Measurements from ENCODE around the gene SF3B5.
A peak's percentile ranks its signal among the peaks of the same experiment; 100 is the strongest.

Gene SF3B5

DNA sequence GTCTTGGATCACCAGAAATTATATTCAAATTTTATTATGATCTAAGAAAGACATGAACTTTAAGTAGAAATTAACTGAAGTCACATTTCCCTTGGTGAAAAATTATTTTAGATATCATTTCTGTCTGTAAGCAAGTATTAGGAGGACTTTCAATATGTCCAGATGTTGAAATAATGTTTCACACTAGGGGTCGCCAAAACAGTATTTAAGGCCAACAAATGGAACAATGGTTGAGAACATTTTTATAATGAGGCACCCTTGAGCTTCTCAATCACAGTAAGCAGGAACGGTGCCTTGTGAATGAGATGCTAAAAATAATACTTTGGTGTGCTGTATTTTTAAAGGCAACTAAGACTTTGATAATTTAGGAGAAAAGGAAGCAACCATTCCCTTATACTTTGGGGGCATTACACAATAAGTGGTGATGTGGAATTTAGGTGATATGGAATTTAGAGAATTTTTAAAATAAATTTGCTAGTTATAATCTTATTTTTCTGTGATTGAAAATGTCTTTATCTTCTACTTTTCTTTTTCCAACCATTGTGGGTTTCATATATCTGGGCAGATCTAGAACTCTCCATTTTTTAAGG, 9.6 kb upstream of the SF3B5 start:
- peak; percentile 77 for TF ChIP-seq CTCF (conservative IDR thresholded peaks at IDR 0.05)
- H3K27ac ChIP-seq, result no peak overlapping the region

GRCh38 chr6:144104488-144104887, 9.1 kb upstream of the SF3B5 start:
- TF ChIP-seq CTCF (conservative IDR thresholded peaks at IDR 0.05), result no peak
- H3K27ac ChIP-seq, result no peak overlapping the region

- no peak overlapping the region for H3K27ac ChIP-seq
- no peak for TF ChIP-seq CTCF (conservative IDR thresholded peaks at IDR 0.05)
Observed at GRCh38 chr6:144103026-144103563, 7.7 kb upstream of the SF3B5 start.

DNA sequence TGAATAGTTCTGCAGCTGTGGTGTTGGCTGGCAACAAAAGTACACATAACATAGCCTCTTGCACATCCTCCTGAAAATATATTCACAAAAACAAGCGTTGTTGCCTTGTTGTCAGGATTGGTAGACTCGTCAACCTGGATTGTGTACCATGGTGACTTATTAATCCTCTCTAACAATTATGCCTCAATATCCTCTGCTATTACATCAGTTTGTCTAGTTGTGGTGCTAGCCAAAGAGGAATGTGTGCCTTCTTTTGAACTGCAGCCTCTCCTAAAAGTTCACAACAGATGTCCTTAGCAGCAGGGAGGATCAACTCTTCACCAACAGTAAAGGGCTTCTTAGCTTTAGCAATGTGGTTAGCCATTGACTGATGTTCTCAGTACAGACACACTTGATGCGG, 3.6 kb upstream of the SF3B5 start:
- TF ChIP-seq CTCF (conservative IDR thresholded peaks at IDR 0.05), result no peak
- H3K27ac ChIP-seq, result no peak overlapping the region

DNA sequence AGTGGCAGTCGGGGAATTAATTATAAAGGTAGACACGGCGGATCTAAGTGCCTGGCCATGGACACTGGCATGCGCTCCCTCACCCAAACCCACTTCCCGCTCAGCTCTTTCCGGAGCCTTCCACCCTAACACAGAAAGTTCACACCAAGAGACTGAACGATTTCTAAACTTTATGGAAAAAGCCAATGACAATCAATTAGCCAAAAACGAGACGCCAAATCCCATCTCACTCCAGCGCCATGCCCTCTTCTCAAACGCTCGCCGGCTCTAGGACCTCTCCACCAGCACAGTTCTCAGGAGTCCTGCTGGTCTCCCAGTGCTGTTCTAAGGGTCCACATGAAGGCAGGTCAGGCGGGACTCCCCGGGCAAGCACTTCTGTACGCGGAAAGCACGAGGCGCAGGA, 641 bp downstream of the SF3B5 start:
- peak overlapping the region; percentile 74 for H3K27ac ChIP-seq
- no peak for TF ChIP-seq CTCF (conservative IDR thresholded peaks at IDR 0.05)

- no peak overlapping the region for H3K27ac ChIP-seq
- no peak for TF ChIP-seq CTCF (conservative IDR thresholded peaks at IDR 0.05)
Observed at GRCh38 chr6:144093658-144094057, 1.7 kb downstream of the SF3B5 start.

GRCh38 chr6:144093236-144093635, 2.1 kb downstream of the SF3B5 start:
- no peak overlapping the region for H3K27ac ChIP-seq
- no peak for TF ChIP-seq CTCF (conservative IDR thresholded peaks at IDR 0.05)

Measured in VCaP (cell line).